ENCODE data around the gene GLIS2.

GLIS2 gene

DNA sequence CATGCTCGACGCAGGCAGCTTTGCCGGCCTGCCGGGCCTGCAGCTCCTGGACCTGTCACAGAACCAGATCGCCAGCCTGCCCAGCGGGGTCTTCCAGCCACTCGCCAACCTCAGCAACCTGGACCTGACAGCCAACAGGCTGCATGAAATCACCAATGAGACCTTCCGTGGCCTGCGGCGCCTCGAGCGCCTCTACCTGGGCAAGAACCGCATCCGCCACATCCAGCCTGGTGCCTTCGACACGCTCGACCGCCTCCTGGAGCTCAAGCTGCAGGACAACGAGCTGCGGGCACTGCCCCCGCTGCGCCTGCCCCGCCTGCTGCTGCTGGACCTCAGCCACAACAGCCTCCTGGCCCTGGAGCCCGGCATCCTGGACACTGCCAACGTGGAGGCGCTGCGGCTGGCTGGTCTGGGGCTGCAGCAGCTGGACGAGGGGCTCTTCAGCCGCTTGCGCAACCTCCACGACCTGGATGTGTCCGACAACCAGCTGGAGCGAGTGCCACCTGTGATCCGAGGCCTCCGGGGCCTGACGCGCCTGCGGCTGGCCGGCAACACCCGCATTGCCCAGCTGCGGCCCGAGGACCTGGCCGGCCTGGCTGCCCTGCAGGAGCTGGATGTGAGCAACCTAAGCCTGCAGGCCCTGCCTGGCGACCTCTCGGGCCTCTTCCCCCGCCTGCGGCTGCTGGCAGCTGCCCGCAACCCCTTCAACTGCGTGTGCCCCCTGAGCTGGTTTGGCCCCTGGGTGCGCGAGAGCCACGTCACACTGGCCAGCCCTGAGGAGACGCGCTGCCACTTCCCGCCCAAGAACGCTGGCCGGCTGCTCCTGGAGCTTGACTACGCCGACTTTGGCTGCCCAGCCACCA is 65.4 kb downstream of the GLIS2 start:
- DNase-seq (ENCODE audit: low read depth in 2 of 3, low spot score in 2 of 3): no peak

DNA sequence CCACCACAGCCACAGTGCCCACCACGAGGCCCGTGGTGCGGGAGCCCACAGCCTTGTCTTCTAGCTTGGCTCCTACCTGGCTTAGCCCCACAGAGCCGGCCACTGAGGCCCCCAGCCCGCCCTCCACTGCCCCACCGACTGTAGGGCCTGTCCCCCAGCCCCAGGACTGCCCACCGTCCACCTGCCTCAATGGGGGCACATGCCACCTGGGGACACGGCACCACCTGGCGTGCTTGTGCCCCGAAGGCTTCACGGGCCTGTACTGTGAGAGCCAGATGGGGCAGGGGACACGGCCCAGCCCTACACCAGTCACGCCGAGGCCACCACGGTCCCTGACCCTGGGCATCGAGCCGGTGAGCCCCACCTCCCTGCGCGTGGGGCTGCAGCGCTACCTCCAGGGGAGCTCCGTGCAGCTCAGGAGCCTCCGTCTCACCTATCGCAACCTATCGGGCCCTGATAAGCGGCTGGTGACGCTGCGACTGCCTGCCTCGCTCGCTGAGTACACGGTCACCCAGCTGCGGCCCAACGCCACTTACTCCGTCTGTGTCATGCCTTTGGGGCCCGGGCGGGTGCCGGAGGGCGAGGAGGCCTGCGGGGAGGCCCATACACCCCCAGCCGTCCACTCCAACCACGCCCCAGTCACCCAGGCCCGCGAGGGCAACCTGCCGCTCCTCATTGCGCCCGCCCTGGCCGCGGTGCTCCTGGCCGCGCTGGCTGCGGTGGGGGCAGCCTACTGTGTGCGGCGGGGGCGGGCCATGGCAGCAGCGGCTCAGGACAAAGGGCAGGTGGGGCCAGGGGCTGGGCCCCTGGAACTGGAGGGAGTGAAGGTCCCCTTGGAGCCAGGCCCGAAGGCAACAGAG is 66.3 kb downstream of the GLIS2 start:
- DNase-seq (ENCODE audit: low read depth in 2 of 3, low spot score in 2 of 3): no peak

DNA sequence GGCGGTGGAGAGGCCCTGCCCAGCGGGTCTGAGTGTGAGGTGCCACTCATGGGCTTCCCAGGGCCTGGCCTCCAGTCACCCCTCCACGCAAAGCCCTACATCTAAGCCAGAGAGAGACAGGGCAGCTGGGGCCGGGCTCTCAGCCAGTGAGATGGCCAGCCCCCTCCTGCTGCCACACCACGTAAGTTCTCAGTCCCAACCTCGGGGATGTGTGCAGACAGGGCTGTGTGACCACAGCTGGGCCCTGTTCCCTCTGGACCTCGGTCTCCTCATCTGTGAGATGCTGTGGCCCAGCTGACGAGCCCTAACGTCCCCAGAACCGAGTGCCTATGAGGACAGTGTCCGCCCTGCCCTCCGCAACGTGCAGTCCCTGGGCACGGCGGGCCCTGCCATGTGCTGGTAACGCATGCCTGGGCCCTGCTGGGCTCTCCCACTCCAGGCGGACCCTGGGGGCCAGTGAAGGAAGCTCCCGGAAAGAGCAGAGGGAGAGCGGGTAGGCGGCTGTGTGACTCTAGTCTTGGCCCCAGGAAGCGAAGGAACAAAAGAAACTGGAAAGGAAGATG is 67.0 kb downstream of the GLIS2 start:
- DNase-seq (ENCODE audit: low read depth in 2 of 3, low spot score in 2 of 3): no peak

DNA sequence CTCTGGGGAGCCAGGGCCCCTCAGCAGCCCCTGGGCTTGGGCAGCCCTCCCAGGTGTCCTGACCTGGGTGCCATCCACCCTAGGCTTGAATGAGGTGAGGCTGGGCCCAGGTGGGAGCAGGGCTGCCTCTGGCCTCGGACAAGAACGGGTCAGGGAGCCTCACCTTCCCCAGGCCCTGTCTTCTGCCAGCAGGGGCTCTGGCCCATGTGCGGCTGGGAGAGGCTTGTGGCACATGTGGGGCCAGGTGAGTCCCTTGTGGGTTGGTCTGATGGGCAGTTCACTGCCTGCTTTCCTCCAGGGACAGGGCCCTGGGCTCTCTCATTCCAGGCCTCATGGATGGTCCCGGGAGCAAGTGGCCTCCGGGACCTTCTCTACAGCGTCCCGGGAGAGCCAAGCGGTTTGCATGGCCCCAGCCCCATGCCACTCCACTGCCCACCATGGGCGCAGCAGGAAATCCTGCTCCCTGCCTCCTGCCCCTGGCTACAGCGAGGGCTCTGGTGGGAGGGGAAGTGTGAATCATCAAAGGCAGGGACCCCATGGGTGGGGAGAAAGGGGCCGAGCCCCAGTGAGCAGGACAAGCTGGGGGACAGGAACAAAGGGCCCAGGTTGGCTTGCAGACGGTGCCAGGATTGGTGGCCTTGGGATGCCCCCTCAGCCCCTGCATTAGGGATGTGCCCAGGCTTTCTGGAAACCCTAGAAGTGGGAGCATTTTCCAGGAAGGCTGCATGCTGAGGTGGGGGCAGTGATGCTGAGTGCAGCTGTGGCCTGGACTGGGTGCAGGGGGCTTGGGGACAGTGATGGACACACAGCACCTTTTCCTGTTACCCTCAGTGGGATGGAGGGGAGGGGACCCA is 68.0 kb downstream of the GLIS2 start:
- no peak for DNase-seq (ENCODE audit: low read depth in 2 of 3, low spot score in 2 of 3)

DNA sequence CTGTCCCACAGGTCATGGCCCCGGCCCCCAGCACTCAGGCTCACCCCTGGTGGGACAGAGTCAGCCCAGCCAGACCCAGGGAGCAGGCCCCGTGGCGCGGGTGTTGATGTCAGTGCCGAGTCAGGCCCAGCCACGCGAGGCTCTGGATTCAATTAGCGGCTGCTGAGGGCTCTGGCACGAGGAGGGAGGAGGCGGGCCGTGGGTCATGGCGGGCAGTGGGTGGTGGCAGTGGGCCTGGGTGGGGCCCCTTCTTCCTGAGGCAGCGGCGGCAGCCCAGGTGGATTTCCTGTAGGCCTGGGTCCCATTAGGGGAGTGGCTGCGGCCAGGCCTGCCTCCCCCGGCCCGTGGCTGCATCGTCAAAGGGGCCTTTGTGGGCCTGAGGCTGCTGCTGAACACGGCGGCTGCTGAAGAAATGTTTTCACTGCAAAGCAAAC is 68.7 kb downstream of the GLIS2 start:
- DNase-seq (ENCODE audit: low read depth in 2 of 3, low spot score in 2 of 3): no peak

DNA sequence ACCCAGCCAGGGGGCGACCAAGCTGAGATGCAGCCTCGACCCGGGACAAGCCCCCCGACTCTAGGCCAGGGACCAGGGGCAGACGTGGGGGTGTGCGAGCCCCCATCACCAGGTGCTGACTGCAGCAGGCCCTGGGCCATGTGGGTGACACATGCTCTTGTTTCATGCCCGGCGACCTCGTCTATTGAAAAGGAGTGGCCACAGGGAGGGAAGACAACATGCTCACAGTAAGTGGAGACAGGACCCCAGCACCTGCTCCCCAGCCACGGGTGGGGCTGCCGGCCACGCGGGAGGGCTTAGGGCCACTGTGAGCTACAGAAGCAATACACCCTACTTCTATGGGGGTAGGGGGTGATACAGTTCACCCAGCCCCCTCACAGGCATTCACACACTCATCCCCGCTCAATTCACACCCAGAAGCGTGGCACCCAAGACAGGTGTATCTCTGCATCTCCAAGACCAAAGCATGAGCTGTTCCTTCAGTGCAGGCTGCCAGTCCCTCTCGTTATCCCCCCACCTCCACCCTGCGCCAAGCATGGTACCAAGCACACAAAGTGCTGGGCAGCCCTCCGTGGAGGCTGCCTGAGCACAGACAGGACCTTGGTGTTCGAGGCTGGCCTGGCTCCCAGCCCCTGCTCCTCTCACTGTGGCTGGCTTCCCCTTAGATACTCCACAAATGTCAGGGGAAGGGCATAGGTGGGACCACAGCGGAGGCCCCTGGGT is 69.4 kb downstream of the GLIS2 start:
- DNase-seq (ENCODE audit: low read depth in 2 of 3, low spot score in 2 of 3): no peak

DNA sequence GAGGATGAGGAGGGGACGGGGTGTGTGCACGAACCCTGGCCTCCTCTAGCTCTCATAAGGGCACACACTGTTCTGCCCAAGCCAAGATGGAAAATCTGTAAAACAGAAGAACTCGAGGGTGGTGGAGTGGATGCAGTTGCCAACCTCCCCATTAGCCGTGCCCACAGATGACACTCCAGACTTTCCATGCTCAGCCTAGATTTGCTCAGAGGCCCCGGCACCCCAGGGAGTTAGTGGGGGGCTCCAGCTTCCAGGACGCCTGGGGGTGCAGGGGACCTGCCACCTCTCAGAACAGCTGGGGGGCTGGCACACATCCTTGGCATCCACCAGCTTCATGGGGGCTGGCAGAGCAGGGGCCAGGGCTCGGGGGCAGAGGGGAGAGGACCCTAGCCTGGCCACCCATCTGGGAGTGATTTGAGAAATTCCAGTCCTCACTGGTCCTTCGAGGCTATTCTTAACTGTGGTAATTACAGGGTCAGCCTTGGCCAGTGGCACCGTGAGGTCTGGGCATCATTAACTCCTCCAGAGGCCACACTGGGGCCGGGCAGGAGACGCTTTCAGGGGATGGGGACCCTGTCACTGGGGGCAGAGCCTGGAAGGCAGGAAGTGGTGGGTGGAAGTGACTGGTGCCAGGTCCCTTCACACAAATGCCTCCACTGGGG is 70.1 kb downstream of the GLIS2 start:
- DNase-seq (ENCODE audit: low read depth in 2 of 3, low spot score in 2 of 3): no peak

DNA sequence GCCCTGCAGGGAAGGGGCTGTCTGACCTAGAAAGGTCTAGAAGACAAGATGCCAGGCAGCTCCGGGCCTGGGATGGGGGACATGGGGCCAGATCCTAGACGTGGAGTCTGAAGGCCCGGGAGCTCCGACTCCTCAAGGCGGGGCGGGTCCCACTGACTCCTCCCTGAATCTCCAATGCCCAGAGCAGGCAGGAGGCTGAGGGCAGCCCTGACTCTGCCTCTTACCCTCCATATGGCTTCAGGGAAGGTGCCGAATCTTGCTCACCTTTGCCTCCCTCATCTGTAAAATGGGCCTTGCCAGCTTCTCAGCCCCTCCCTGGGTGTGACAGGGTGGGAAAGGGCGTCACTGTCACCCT is 70.6 kb downstream of the GLIS2 start:
- DNase-seq (ENCODE audit: low read depth in 2 of 3, low spot score in 2 of 3): no peak

DNA sequence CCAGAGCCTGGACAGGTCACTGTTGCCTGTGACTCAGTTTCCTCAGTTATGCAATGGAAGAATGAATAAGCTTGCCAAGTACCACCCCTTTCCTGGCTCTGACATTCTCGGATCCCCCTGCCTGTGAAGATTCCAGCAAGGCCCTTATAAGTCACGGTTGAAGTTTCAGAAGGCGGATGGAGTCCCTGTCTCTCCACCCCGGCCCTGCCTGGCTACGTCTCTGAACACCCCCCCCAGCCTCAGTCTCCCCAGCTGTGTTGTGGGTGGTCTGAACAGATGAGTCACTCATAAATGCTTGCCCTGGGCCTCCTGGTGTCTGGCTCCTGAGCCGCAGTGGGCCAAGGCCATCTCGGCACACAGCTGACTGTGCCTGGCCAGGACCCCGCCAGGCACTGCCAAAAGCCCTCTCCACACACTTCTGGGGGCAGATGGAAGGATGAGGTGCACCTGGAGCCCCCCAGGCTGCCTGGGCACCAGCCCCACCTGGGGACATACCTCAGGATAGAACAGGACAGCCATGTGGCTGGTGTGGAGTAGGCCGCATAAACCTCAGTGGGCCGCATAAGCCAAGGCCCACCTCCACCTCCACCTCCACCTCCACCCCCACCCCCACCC is 71.2 kb downstream of the GLIS2 start:
- DNase-seq (ENCODE audit: low read depth in 2 of 3, low spot score in 2 of 3): no peak

DNA sequence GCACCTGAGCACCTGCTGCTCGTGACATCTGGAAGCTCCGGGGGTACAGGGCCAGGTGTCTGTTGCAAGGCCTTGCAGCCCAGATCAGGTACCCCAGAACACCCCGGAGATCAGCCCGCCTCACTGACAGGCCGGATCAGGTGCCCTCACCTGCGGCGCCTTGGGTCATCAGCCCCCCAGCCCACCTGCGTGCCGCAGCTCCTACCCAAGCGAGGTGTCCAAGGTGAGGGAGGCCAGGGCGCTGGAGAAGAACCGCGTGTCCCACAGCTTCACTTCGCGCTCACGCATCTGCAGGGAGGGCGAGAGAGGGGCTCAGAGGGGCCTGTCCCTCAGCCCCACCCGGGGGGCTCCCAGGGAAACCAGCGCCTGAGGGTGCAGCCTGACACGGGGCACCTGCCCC is 71.9 kb downstream of the GLIS2 start:
- no peak for DNase-seq (ENCODE audit: low read depth in 2 of 3, low spot score in 2 of 3)

DNA sequence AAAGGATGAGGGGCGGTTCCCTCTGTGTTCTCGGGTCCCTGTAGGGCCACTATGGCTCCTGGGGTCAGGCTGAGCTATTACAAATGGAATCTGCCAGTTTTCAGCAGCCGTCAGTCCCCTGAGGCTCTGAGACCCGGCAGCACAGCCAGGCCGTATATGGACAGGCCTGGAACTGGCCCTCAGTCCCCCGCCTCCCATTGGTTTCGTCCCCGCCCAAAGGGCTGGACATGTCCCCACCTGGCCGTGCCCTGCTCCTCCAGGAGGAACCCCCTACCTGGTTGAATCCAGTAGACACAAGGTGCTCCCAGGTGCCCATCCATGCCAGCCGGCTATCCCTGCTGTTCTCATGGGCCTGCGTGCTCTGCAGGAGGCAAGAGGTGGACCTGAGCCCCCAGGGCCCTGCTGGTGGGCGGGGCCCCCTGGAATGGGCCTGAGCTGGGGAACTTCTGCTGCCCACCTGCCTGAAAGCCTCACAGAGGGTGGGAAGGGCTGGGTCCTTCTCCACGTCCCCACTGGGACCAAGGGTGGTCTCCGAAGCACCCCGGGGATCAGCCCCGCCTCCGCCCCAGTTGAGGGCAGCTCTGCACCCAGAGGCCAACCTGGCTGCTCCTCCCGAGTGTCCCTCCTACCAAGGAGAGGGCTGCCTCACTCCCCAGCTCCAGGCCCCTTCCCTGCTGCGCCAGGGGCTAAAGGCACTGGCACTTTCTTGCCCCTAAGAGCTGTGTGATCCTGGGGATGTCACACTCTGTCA is 72.6 kb downstream of the GLIS2 start:
- DNase-seq (ENCODE audit: low read depth in 2 of 3, low spot score in 2 of 3): no peak

All from activated CD8-positive, alpha-beta memory T cell treated with anti-CD3 and anti-CD28 coated beads for 48 hours (primary cell).